PC-3 (cell line): ENCODE measurements around the gene AOAH. TPM values are rescaled to one million over a fixed set of nuclear protein-coding genes. Genes with fewer than 3 reads are reported as not detected.

Source experiments
- ATAC-seq: fragments of 200-7000 bp; cut with Tn5 transposase; 2 replicates; pipeline ENCODE4 v1.9.1; 2020; ENCODE audit warnings: mild to moderate bottlenecking, moderate library complexity
- BruUV-seq: library from RNA; stranded (reverse); fragments of 400-500 nt; replicated peaks from 2 replicates; lab custom pipeline; 2021; lab: Mats Ljungman, UMichigan
- CTCF ChIA-PET: fragments of 300-600 bp; sonication (Branson Sonifier 250); formaldehyde crosslinking; loops from one replicate; lab custom pipeline; 2022; ENCODE audit warnings: antibody characterized with exemption; lab: Charles Lee
- POLR2A ChIA-PET: fragments of 300-600 bp; sonication (Branson Sonifier 250); formaldehyde crosslinking; loops from one replicate; lab custom pipeline; 2022; ENCODE audit warnings: antibody characterized with exemption; ENCODE audit not compliant: unreplicated experiment; lab: Charles Lee
- DNase-seq: peaks from one replicate; pipeline ENCODE4 v3.0.0-alpha.2; 2015
- H2AFZ ChIP-seq: fragments of 300-600 bp; sonication (generic); 2 replicates; pipeline ENCODE4 v1.6.0; 2016; ENCODE audit warnings: antibody characterized with exemption, low read length
- H3F3A ChIP-seq: fragments of 300-600 bp; sonication (generic); one replicate; pipeline ENCODE4 v1.6.0; 2017; ENCODE audit warnings: antibody characterized with exemption, low read length, control low read depth, mild to moderate bottlenecking; ENCODE audit not compliant: unreplicated experiment
- H3K27ac ChIP-seq: fragments of 300-600 bp; sonication (generic); 2 replicates; pipeline ENCODE4 v1.5.1; 2016; ENCODE audit warnings: mild to moderate bottlenecking, low read length
- H3K27me3 ChIP-seq: fragments of 300-600 bp; sonication (generic); 2 replicates; pipeline ENCODE4 v1.6.1; 2016; ENCODE audit warnings: low read length, mixed read lengths
- H3K36me3 ChIP-seq: fragments of 300-600 bp; sonication (generic); 2 replicates; pipeline ENCODE4 v1.6.1; 2016; ENCODE audit warnings: low read depth, mixed run types, low read length, mixed read lengths
- H3K4me1 ChIP-seq: fragments of 300-600 bp; sonication (generic); 2 replicates; pipeline ENCODE4 v1.5.1; 2016; ENCODE audit warnings: low read length; ENCODE audit not compliant: insufficient read depth
- H3K4me2 ChIP-seq: fragments of 300-600 bp; sonication (generic); 2 replicates; pipeline ENCODE4 v1.6.0; 2016; ENCODE audit warnings: low read length
- H3K4me3 ChIP-seq: fragments of 300-600 bp; sonication (generic); 2 replicates; pipeline ENCODE4 v1.5.1; 2016; ENCODE audit warnings: mild to moderate bottlenecking, low read length, mixed read lengths
- H3K79me2 ChIP-seq: fragments of 300-600 bp; sonication (generic); 2 replicates; pipeline ENCODE4 v1.6.1; 2017; ENCODE audit warnings: low read length, mixed read lengths
- H3K9ac ChIP-seq: fragments of 300-600 bp; sonication (generic); 2 replicates; pipeline ENCODE4 v1.6.0; 2016; ENCODE audit warnings: mild to moderate bottlenecking, low read length
- H3K9me2 ChIP-seq: fragments of 300-600 bp; sonication (generic); replicated peaks from 2 replicates; pipeline ENCODE4 v1.6.1; 2016; ENCODE audit warnings: mixed run types, low read length, mixed read lengths
- H3K9me3 ChIP-seq: fragments of 300-600 bp; sonication (generic); 2 replicates; pipeline ENCODE4 v1.6.1; 2016; ENCODE audit warnings: low read length, mixed read lengths
- H4K20me1 ChIP-seq: fragments of 300-600 bp; sonication (generic); 2 replicates; pipeline ENCODE4 v1.6.1; 2016; ENCODE audit warnings: low read length, mixed read lengths
- CTCF ChIP-seq: fragments of 300-600 bp; sonication (generic); conservative IDR thresholded peaks from 2 replicates; pipeline ENCODE4 v1.5.1; 2017; ENCODE audit warnings: antibody characterized with exemption, low read depth, mild to moderate bottlenecking, low read length
- EZH2 ChIP-seq: fragments of 300-600 bp; sonication (generic); IDR thresholded peaks from one replicate; pipeline ENCODE4 v1.6.1; 2017; ENCODE audit warnings: antibody characterized with exemption, mild to moderate bottlenecking, low read length; ENCODE audit not compliant: unreplicated experiment
- EZH2phosphoT487 ChIP-seq: fragments of 300-600 bp; sonication (generic); IDR thresholded peaks from 2 replicates; pipeline ENCODE4 v1.6.1; 2018; ENCODE audit warnings: mild to moderate bottlenecking, antibody characterized with exemption, low read length, borderline replicate concordance
- intact Hi-C: fragments of 100-400 bp; cut with micrococcal nuclease; formaldehyde crosslinking; loops from 2 replicates; pipeline ENCODE4 v1.9.0; 2023
- total RNA-seq: library from RNA; depleted of rRNA; stranded (reverse); fragments of >200 nt; gene quantifications from 2 replicates; pipeline ENCODE4 v1.2.3, GENCODE V29; 2014

Gene AOAH
- total RNA-seq, 1 experiment from 2014 or later: not detected

GRCh38 chr7:36638140-36638539 lies 86.2 kb downstream of the AOAH start:
- no peaks in the 10 kb centered on the region for H3F3A ChIP-seq
- H3K4me3 ChIP-seq: no peak overlapping the region
- DNase-seq: no peak
- CTCF ChIA-PET: no interaction called here
- no peaks in the 10 kb centered on the region for H3K4me1 ChIP-seq
- BruUV-seq: no TSS peak
- POLR2A ChIA-PET: no interaction called here
- intact Hi-C loops: no loop called here
- no peak overlapping the region for H3K27ac ChIP-seq
- H2AFZ ChIP-seq: no peak overlapping the region
- peaks cover 7% of the 10 kb centered on the region; the same call in 1 of the 2 replicates for H3K27me3 ChIP-seq
- H3K36me3 ChIP-seq: no peaks in the 10 kb centered on the region
- H3K4me2 ChIP-seq: no peak overlapping the region
- ATAC-seq: no peak
- H4K20me1 ChIP-seq: no peaks in the 10 kb centered on the region
- TF ChIP-seq CTCF (no peak), EZH2 (no peak), EZH2phosphoT487 (no peak)
- H3K9me3 ChIP-seq: no peaks in the 10 kb centered on the region
- H3K9me2 ChIP-seq: no peaks in the 10 kb centered on the region
- H3K9ac ChIP-seq: no peak overlapping the region
- H3K79me2 ChIP-seq: no peaks in the 10 kb centered on the region

GRCh38 chr7:36637417-36637816 lies 86.9 kb downstream of the AOAH start:
- CTCF ChIA-PET: no interaction called here
- POLR2A ChIA-PET: no interaction called here

More at GRCh38 chr7:36637417-36637816, 86.9 kb downstream of the AOAH start:
- Histone ChIP-seq H3K4me2 (no peak overlapping the region), H3K9me3 (no peaks in the 10 kb centered on the region), H3K9ac (no peak overlapping the region), H3K36me3 (no peaks in the 10 kb centered on the region), H3F3A (no peaks in the 10 kb centered on the region), H3K79me2 (no peaks in the 10 kb centered on the region), H3K27me3 (peaks cover 11% of the 10 kb centered on the region), H3K27ac (no peak overlapping the region), H3K9me2 (no peaks in the 10 kb centered on the region), H3K4me1 (no peaks in the 10 kb centered on the region), H2AFZ (no peak overlapping the region), H4K20me1 (no peaks in the 10 kb centered on the region), H3K4me3 (no peak overlapping the region)
- intact Hi-C loops: no loop called here
- DNase-seq: no peak
- BruUV-seq: no TSS peak
- TF ChIP-seq EZH2: no peak
- TF ChIP-seq EZH2phosphoT487: no peak
- no peak for TF ChIP-seq CTCF
- ATAC-seq: no peak
